GM21528 (cell line): ENCODE data around the gene GPRC5D.

Experiments used
- ATAC-seq: cut with Tn5 transposase; IDR thresholded peaks from one replicate; pipeline ENCODE4 v1.9.1; 2021; ENCODE audit warnings: mild to moderate bottlenecking, moderate library complexity; ENCODE audit not compliant: unreplicated experiment, low FRiP score

Gene GPRC5D

GRCh38 chr12:12952036-12952435, at the start of gene GPRC5D:
GPRC5D (minus strand) TSS chr12:12952170; CDS start chr12:12950384, 1,786 bp downstream.
- ATAC-seq, result no peak

- no peak for ATAC-seq
Observed at GRCh38 chr12:13001775-13002040, 49.7 kb upstream of the GPRC5D start.

- peak; percentile 22 for ATAC-seq
Observed at GRCh38 chr12:13000925-13001774, 49.2 kb upstream of the GPRC5D start.

- ATAC-seq, result peak; percentile 37
Observed at GRCh38 chr12:13000616-13000924, 48.6 kb upstream of the GPRC5D start.

GRCh38 chr12:12999959-13000615, 48.1 kb upstream of the GPRC5D start, which contains the start of gene HEBP1:
HEBP1 (minus strand) TSS chr12:13000265; CDS start chr12:13000114, 151 bp downstream.
- peak; percentile 73 for ATAC-seq

GRCh38 chr12:12999271-12999958, 47.4 kb upstream of the GPRC5D start:
- no peak for ATAC-seq

GRCh38 chr12:12998248-12998647, 46.3 kb upstream of the GPRC5D start:
- ATAC-seq, result no peak

- no peak for ATAC-seq
Observed at GRCh38 chr12:12997734-12998133, 45.8 kb upstream of the GPRC5D start.

GRCh38 chr12:12997156-12997555, 45.2 kb upstream of the GPRC5D start:
- ATAC-seq, result no peak

GRCh38 chr12:12996209-12996608, 44.2 kb upstream of the GPRC5D start:
- ATAC-seq, result no peak

- ATAC-seq, result no peak
Observed at GRCh38 chr12:12995088-12995487, 43.1 kb upstream of the GPRC5D start.

GRCh38 chr12:12993367-12993766, 41.4 kb upstream of the GPRC5D start:
- no peak for ATAC-seq

GRCh38 chr12:12992418-12993130, 40.6 kb upstream of the GPRC5D start:
- ATAC-seq, result no peak

GRCh38 chr12:12990700-12991468, 38.9 kb upstream of the GPRC5D start:
- ATAC-seq, result no peak

GRCh38 chr12:12987421-12987820, 35.5 kb upstream of the GPRC5D start:
- no peak for ATAC-seq

- no peak for ATAC-seq
Observed at GRCh38 chr12:12986775-12987331, 34.9 kb upstream of the GPRC5D start.

- no peak for ATAC-seq
Observed at GRCh38 chr12:12985817-12986408, 33.9 kb upstream of the GPRC5D start.

GRCh38 chr12:12984149-12984548, 32.2 kb upstream of the GPRC5D start:
- no peak for ATAC-seq

GRCh38 chr12:12983420-12984035, 31.6 kb upstream of the GPRC5D start:
- no peak for ATAC-seq
